A673 (cell line): ENCODE measurements around the gene ADAMTS6. TPM values are rescaled to one million over a fixed set of nuclear protein-coding genes. Genes with fewer than 3 reads are reported as not detected.
A peak's percentile ranks its signal among the peaks of the same experiment; 100 is the strongest.

Experiments used
- BruUV-seq: library from RNA; stranded (reverse); fragments of 400-500 nt; replicated peaks from 2 replicates; lab custom pipeline; 2021; lab: Mats Ljungman, UMichigan
- CTCF ChIA-PET: fragments of 300-600 bp; sonication (Branson Sonifier 250); formaldehyde crosslinking; loops from one replicate; lab custom pipeline; 2022; ENCODE audit warnings: antibody characterized with exemption; lab: Charles Lee
- POLR2A ChIA-PET: fragments of 300-600 bp; sonication (Branson Sonifier 250); formaldehyde crosslinking; loops from one replicate; lab custom pipeline; 2022; ENCODE audit warnings: antibody characterized with exemption; ENCODE audit not compliant: low non-redundant PET; lab: Charles Lee
- DNase-seq: peaks from one replicate; pipeline ENCODE4 v3.0.0-alpha.2; 2015; ENCODE audit warnings: low spot score
- H3K27ac ChIP-seq: fragments of 200-600 bp; sonication (generic); 2 replicates; pipeline ENCODE4 v1.5.1; 2016; ENCODE audit warnings: mixed run types, low read depth, mild to moderate bottlenecking, mixed read lengths, antibody characterized with exemption, low read length; ENCODE audit not compliant: poor library complexity, severe bottlenecking
- H3K27me3 ChIP-seq: fragments of 200-600 bp; sonication (generic); replicated peaks from 2 replicates; pipeline ENCODE4 v1.6.1; 2017; ENCODE audit warnings: mixed run types, low read depth, mild to moderate bottlenecking, mixed read lengths, antibody characterized with exemption, low read length; ENCODE audit not compliant: insufficient read depth, poor library complexity
- H3K36me3 ChIP-seq: fragments of 200-600 bp; sonication (generic); 2 replicates; pipeline ENCODE4 v1.6.1; 2016; ENCODE audit warnings: mixed run types, mild to moderate bottlenecking, mixed read lengths, antibody characterized with exemption, low read length; ENCODE audit not compliant: insufficient read depth, poor library complexity, severe bottlenecking
- H3K4me1 ChIP-seq: fragments of 200-600 bp; sonication (generic); 2 replicates; pipeline ENCODE4 v1.6.1; 2017; ENCODE audit warnings: mixed run types, mild to moderate bottlenecking, mixed read lengths, antibody characterized with exemption, low read length; ENCODE audit not compliant: insufficient read depth, poor library complexity, severe bottlenecking
- H3K4me3 ChIP-seq: fragments of 200-600 bp; sonication (generic); 2 replicates; pipeline ENCODE4 v1.5.1; 2016; ENCODE audit warnings: low read depth, mixed run types, mild to moderate bottlenecking, mixed read lengths, low read length; ENCODE audit not compliant: poor library complexity, severe bottlenecking
- H3K9me3 ChIP-seq: fragments of 200-600 bp; sonication (generic); 2 replicates; pipeline ENCODE4 v1.6.1; 2016; ENCODE audit warnings: mixed run types, low read depth, mild to moderate bottlenecking, mixed read lengths, antibody characterized with exemption, low read length; ENCODE audit not compliant: poor library complexity, severe bottlenecking
- CTCF ChIP-seq: fragments of 300-800, 200-600 bp; sonication (generic); conservative IDR thresholded peaks from 2 replicates; pipeline ENCODE4 v1.5.1; 2017; ENCODE audit warnings: low read depth, mild to moderate bottlenecking, antibody characterized with exemption, low read length, moderate library complexity, mixed read lengths
- EZH2 ChIP-seq: fragments of 200-600 bp; sonication (generic); IDR thresholded peaks from 2 replicates; pipeline ENCODE4 v1.6.1; 2017; ENCODE audit warnings: borderline replicate concordance, low read depth, mild to moderate bottlenecking, mixed read lengths, antibody characterized with exemption, low read length; ENCODE audit not compliant: poor library complexity, severe bottlenecking
- intact Hi-C: fragments of 100-400 bp; cut with micrococcal nuclease; formaldehyde crosslinking; loops from one replicate; pipeline ENCODE4 v1.10.0; 2022; ENCODE audit not compliant: unreplicated experiment
- total RNA-seq: library from RNA; stranded (reverse); gene quantifications from 2 replicates; pipeline ENCODE4 v1.2.3, GENCODE V29; 2021

The ADAMTS6 gene
- total RNA-seq, 1 experiment from 2014 or later: 2.6 TPM

GRCh38 chr5:65512170-65512937, 30.6 kb upstream of the ADAMTS6 start:
- Histone ChIP-seq H3K4me1 (peaks cover 1% of the 10 kb centered on the region), H3K27ac (no peak overlapping the region), H3K4me3 (no peak overlapping the region), H3K27me3 (no peaks in the 10 kb centered on the region), H3K36me3 (no peaks in the 10 kb centered on the region), H3K9me3 (no peaks in the 10 kb centered on the region)
- no TSS peak for BruUV-seq
- intact Hi-C loops: no loop called here
- CTCF ChIA-PET: no interaction called here
- POLR2A ChIA-PET: no interaction called here
- DNase-seq: no peak
- TF ChIP-seq EZH2: no peak
- no peak for TF ChIP-seq CTCF

GRCh38 chr5:65508978-65509377, 27.3 kb upstream of the ADAMTS6 start:
- Histone ChIP-seq H3K36me3 (no peaks in the 10 kb centered on the region), H3K4me1 (peaks cover 11% of the 10 kb centered on the region), H3K4me3 (no peak overlapping the region), H3K27ac (no peak overlapping the region), H3K27me3 (no peaks in the 10 kb centered on the region), H3K9me3 (no peaks in the 10 kb centered on the region)
- no TSS peak for BruUV-seq
- intact Hi-C loops: no loop called here
- TF ChIP-seq EZH2: no peak
- no peak for TF ChIP-seq CTCF
- DNase-seq: no peak
- ChIA-PET POLR2A (no interaction called here), CTCF (no interaction called here)

DNA sequence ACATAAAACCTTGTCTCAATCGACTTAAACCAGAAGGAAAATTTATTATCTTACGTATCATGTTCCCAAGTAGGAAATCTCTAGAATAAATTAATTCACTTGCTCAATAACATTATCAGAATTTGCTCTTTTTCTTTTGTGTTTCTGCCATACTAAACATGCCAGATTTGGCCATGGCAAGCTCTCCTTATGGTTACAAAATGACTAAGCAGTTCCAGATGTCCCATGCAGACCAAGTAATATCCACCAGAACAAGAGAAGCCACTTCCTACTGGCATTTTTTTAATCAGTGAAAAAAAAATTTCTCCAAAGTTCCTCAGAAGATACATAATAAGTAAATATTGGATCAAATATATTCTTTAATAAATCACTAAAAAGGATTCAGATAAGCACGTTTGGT, 25.2 kb upstream of the ADAMTS6 start:
- ChIA-PET CTCF (no interaction called here), POLR2A (interaction anchor here (0.7 kb wide), 1 partner anchor 15 kb away, joined by 10 read pairs; no protein-coding TSS in a partner anchor)
- H3K27me3 ChIP-seq: no peaks in the 10 kb centered on the region
- no peaks in the 10 kb centered on the region for H3K9me3 ChIP-seq
- peaks cover 11% of the 10 kb centered on the region for H3K4me1 ChIP-seq
- peak overlapping the region; percentile 7 for H3K4me3 ChIP-seq
- peak; percentile 82 for DNase-seq
- H3K36me3 ChIP-seq: no peaks in the 10 kb centered on the region
- H3K27ac ChIP-seq: peak overlapping the region; percentile 85
- intact Hi-C loops: no loop called here
- TF ChIP-seq EZH2: no peak
- no peak for TF ChIP-seq CTCF
- TSS peak; percentile 8 for BruUV-seq
